DOHH2 (cell line): ENCODE results near the gene ENPEP.

Source experiments
- H3F3A ChIP-seq: fragments of 200-600 bp; sonication (generic), shearing (Covaris generic); 2 replicates; pipeline ENCODE4 v1.6.0; 2016; ENCODE audit warnings: antibody characterized with exemption, mild to moderate bottlenecking; ENCODE audit not compliant: control insufficient read depth, insufficient read depth
- H3K27ac ChIP-seq: fragments of 200-600 bp; sonication (generic); 2 replicates; pipeline ENCODE4 v1.5.1; 2014; ENCODE audit warnings: low read depth, mild to moderate bottlenecking, low read length, moderate library complexity
- H3K27me3 ChIP-seq: fragments of 200-600 bp; sonication (generic); 2 replicates; pipeline ENCODE4 v1.6.1; 2014; ENCODE audit warnings: mild to moderate bottlenecking, low read length, mixed read lengths; ENCODE audit not compliant: control insufficient read depth
- H3K36me3 ChIP-seq: fragments of 200-600 bp; sonication (generic); 2 replicates; pipeline ENCODE4 v1.6.1; 2014; ENCODE audit warnings: mild to moderate bottlenecking, low read length, moderate library complexity, mixed read lengths; ENCODE audit not compliant: control insufficient read depth
- H3K4me1 ChIP-seq: fragments of 200-600 bp; sonication (generic); 2 replicates; pipeline ENCODE4 v1.6.1; 2014; ENCODE audit warnings: mild to moderate bottlenecking, low read length, mixed read lengths; ENCODE audit not compliant: control insufficient read depth
- H3K4me2 ChIP-seq: fragments of 200-600 bp; sonication (generic); 2 replicates; pipeline ENCODE4 v1.6.0; 2014; ENCODE audit warnings: mild to moderate bottlenecking, low read length, moderate library complexity
- H3K4me3 ChIP-seq: fragments of 200-600 bp; sonication (generic); 2 replicates; pipeline ENCODE4 v1.5.1; 2014; ENCODE audit warnings: mild to moderate bottlenecking, low read length, mixed read lengths
- H3K79me2 ChIP-seq: fragments of 200-600 bp; sonication (generic); 2 replicates; pipeline ENCODE4 v1.6.1; 2014; ENCODE audit warnings: mild to moderate bottlenecking, low read length, mixed read lengths; ENCODE audit not compliant: control insufficient read depth
- H3K9me2 ChIP-seq: fragments of 200-600 bp; sonication (generic); replicated peaks from 2 replicates; pipeline ENCODE4 v1.6.1; 2014; ENCODE audit warnings: mild to moderate bottlenecking, low read length, mixed read lengths; ENCODE audit not compliant: control insufficient read depth
- H3K9me3 ChIP-seq: fragments of 200-600 bp; sonication (generic); 2 replicates; pipeline ENCODE4 v1.6.1; 2014; ENCODE audit warnings: antibody characterized with exemption, low read length, mixed read lengths; ENCODE audit not compliant: control insufficient read depth, insufficient read depth
- H4K20me1 ChIP-seq: fragments of 200-600 bp; sonication (generic); 2 replicates; pipeline ENCODE4 v1.6.0; 2014; ENCODE audit warnings: low read depth, mild to moderate bottlenecking, antibody characterized with exemption, low read length, moderate library complexity; ENCODE audit not compliant: control insufficient read depth, insufficient read depth
- EZH2phosphoT487 ChIP-seq: fragments of 200-600 bp; sonication (generic); IDR thresholded peaks from 2 replicates; pipeline ENCODE4 v1.6.1; 2017; ENCODE audit warnings: borderline replicate concordance, mild to moderate bottlenecking, antibody characterized with exemption, low read length, moderate library complexity, mixed read lengths
- TF ChIP-seq, protein P1 (sequence below): fragments of 200-600 bp; sonication (generic); IDR thresholded peaks from one replicate; pipeline ENCODE4 v1.5.1; 2014; ENCODE audit warnings: antibody characterized with exemption, mild to moderate bottlenecking, low read depth, low read length; ENCODE audit not compliant: poor library complexity, severe bottlenecking

The ENPEP gene

DNA sequence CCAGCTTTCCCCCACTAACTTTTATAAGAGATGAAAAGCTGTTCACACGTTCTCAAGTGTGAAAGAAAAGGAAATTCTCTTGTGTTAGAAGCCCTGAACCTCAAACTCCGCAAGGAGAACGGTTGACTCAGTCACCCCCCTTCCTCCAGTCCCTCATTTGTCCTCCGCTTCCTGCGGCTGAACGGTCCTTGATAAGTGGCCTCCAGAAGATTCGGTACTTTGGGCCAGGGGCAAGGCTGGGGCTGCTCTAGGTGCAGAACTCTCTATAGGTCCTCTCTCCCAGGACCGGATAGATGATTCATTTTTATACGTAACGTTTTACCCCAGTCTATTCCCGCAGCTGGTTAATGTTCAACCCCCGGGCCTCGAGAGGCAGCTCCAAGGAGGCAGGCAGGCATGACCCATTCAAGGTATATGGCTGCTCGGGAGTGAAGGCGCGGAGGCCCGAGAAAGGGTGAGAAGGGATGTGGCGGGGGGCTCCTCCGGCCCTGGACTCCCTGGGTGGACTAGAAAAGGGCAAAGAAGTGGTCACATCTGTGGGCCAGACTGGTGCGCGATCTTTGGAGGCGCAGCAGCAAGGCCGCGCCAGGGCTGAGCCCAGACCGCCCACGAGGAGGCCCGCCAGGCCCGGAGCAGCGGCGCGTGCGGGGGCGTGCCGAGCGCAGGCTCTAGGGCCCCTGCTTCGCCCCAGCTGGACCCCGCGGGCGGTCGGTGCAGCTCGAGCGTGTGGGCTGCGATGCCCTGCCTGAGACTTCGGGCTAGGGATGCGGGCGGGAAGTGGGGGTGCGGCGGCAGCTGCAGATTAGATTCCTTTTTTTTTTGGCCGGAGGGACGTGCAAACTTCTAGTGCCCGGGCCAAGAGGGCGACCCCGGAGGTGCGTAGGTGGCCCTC is 135.2 kb downstream of the ENPEP start:
- Histone ChIP-seq H3K4me2 (no peak overlapping the region), H3K79me2 (no peaks in the 10 kb centered on the region), H3K4me3 (no peak overlapping the region), H3K27me3 (peaks cover 2% of the 10 kb centered on the region; the same call in 1 of the 2 replicates), H4K20me1 (no peaks in the 10 kb centered on the region), H3K36me3 (no peaks in the 10 kb centered on the region), H3K27ac (no peak overlapping the region), H3K9me2 (no peaks in the 10 kb centered on the region), H3F3A (no peaks in the 10 kb centered on the region), H3K9me3 (no peaks in the 10 kb centered on the region), H3K4me1 (no peaks in the 10 kb centered on the region)
- TF ChIP-seq EZH2phosphoT487, result no peak
- TF ChIP-seq, protein P1, sequence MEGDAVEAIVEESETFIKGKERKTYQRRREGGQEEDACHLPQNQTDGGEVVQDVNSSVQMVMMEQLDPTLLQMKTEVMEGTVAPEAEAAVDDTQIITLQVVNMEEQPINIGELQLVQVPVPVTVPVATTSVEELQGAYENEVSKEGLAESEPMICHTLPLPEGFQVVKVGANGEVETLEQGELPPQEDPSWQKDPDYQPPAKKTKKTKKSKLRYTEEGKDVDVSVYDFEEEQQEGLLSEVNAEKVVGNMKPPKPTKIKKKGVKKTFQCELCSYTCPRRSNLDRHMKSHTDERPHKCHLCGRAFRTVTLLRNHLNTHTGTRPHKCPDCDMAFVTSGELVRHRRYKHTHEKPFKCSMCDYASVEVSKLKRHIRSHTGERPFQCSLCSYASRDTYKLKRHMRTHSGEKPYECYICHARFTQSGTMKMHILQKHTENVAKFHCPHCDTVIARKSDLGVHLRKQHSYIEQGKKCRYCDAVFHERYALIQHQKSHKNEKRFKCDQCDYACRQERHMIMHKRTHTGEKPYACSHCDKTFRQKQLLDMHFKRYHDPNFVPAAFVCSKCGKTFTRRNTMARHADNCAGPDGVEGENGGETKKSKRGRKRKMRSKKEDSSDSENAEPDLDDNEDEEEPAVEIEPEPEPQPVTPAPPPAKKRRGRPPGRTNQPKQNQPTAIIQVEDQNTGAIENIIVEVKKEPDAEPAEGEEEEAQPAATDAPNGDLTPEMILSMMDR, result no peak

DNA sequence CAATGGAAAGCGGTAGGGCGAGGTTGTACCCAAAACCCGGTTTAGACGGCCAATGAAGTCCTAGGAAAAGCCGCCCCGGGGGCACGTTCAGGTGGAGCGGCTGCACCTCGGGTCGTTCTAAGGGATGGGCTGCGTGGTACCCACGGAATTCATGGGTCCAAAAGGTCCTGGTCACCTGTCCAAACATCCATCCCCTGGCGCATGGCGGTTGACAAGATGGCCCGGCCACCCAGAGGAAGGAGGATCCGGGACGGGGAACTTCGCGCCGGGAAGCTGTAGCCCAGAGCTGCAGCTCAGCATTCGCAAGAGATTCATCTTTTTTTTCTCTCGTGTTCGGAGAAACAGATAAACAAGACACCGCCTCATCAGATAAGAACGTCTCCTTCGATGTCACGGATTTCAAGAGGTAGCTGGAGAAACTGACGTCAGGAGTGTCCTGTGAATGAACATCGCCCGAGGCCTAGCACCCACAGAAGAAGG is 136.1 kb downstream of the ENPEP start:
- no peak overlapping the region for H3K4me3 ChIP-seq
- H3K27ac ChIP-seq, result no peak overlapping the region
- H3K27me3 ChIP-seq, result peaks cover 9% of the 10 kb centered on the region
- no peaks in the 10 kb centered on the region for H3K9me3 ChIP-seq
- H3F3A ChIP-seq, result no peaks in the 10 kb centered on the region
- no peaks in the 10 kb centered on the region for H4K20me1 ChIP-seq
- H3K9me2 ChIP-seq, result no peaks in the 10 kb centered on the region
- no peaks in the 10 kb centered on the region for H3K36me3 ChIP-seq
- no peaks in the 10 kb centered on the region for H3K79me2 ChIP-seq
- no peak overlapping the region for H3K4me2 ChIP-seq
- TF ChIP-seq, protein P1, result no peak
- TF ChIP-seq EZH2phosphoT487, result no peak
- no peaks in the 10 kb centered on the region for H3K4me1 ChIP-seq

DNA sequence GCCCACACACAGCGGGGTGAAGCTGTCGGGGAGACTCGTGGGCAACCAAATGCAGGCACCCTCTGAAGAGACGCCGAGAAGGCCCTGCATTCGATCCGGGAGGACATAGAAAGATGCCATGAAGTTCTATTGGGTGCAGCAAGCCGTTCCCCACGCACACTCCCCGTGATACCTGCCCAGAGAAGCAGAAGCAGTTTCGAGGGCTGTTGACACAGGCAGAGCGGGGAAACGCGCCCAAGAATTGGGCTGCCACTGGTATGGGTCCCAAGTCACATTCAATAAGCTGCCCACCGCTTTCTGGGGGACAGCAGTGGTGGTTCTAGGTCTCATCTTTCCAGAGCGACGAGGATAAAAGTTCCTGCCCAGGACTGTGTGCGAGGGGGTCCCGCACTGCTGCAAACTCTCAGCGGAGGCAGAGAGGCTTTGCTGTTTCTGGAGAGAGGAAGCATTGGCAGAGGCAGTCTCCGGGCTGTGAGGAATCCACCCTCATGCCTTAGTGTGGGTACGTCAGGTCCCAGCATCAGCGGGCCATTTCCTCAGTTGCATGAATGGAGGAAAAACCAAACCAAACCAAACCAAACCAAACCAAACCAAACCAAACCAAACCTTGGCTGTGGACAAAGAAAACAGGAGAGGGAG is 136.8 kb downstream of the ENPEP start:
- Histone ChIP-seq H3K27me3 (peaks cover 11% of the 10 kb centered on the region), H3K9me3 (no peaks in the 10 kb centered on the region), H3K9me2 (no peaks in the 10 kb centered on the region), H3F3A (no peaks in the 10 kb centered on the region), H3K79me2 (no peaks in the 10 kb centered on the region), H3K27ac (no peak overlapping the region), H3K4me2 (no peak overlapping the region), H3K36me3 (no peaks in the 10 kb centered on the region), H3K4me3 (no peak overlapping the region), H3K4me1 (no peaks in the 10 kb centered on the region), H4K20me1 (no peaks in the 10 kb centered on the region)
- TF ChIP-seq, protein P1, result no peak
- no peak for TF ChIP-seq EZH2phosphoT487
